ENCODE data around the gene SARS1.
"Not testable (repeated sequence)": the region's sequence is repeated elsewhere in the genome, so short reads cannot be mapped to it uniquely, and the experiment has no call there.

The SARS1 gene

DNA sequence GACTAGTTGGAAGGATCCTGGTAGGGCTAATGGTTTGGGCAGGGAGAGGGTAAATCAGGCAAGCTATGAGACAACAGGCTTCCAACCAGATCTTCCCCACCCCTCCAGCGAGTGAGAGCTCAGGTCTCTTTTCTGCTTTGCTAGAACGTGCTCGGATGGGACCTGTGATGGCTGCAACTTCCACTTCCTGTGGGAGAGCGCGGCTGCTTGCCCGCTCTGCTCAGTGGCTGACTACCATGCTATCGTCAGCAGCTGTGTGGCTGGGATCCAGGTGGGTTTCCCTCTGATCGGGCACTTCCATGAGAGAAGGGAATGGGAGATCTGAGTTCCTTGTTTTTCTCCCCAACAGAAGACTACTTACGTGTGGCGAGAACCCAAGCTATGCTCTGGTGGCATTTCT lies 14.0 kb upstream of the SARS1 start:
- DNase-seq (no peak), ATAC-seq (replicated peaks) (peak; percentile 26 to 38)
- H3K4me1 Mint-ChIP-seq: peaks cover 11 to 21% of the 10 kb centered on the region in 2 donors
- peak overlapping the region in 1 of 2 donors; percentile 30 for H3K4me3 Mint-ChIP-seq
- peaks cover 6 to 16% of the 10 kb centered on the region in 2 donors for H3K27me3 Mint-ChIP-seq
- H3K9me3 Mint-ChIP-seq: no peaks in the 10 kb centered on the region
- no peaks in the 10 kb centered on the region for H3K36me3 Mint-ChIP-seq
- no peak overlapping the region for H3K27ac Mint-ChIP-seq

- H3K9me3 Mint-ChIP-seq: no peaks in the 10 kb centered on the region
- H3K27me3 Mint-ChIP-seq: peaks cover 6 to 16% of the 10 kb centered on the region in 2 donors
- H3K4me3 Mint-ChIP-seq: no peak overlapping the region
- H3K27ac Mint-ChIP-seq: no peak overlapping the region
- peaks cover 11 to 21% of the 10 kb centered on the region in 2 donors for H3K4me1 Mint-ChIP-seq
- H3K36me3 Mint-ChIP-seq: no peaks in the 10 kb centered on the region
- ATAC-seq (replicated peaks) (peak; percentile 85 to 90), DNase-seq (peak; percentile 39)
Measured at GRCh38 chr1:109201123-109201703, 12.5 kb upstream of the SARS1 start.

- H3K27me3 Mint-ChIP-seq: peaks cover 6 to 11% of the 10 kb centered on the region in 2 donors
- no peaks in the 10 kb centered on the region for H3K9me3 Mint-ChIP-seq
- DNase-seq: no peak
- H3K4me1 Mint-ChIP-seq: peaks cover 16% of the 10 kb centered on the region in 2 donors
- peak; percentile 44 to 51 for ATAC-seq (replicated peaks)
- H3K36me3 Mint-ChIP-seq: no peaks in the 10 kb centered on the region
- no peak overlapping the region for H3K4me3 Mint-ChIP-seq
- H3K27ac Mint-ChIP-seq: no peak overlapping the region
Measured at GRCh38 chr1:109204484-109204883, 9.2 kb upstream of the SARS1 start.

DNA sequence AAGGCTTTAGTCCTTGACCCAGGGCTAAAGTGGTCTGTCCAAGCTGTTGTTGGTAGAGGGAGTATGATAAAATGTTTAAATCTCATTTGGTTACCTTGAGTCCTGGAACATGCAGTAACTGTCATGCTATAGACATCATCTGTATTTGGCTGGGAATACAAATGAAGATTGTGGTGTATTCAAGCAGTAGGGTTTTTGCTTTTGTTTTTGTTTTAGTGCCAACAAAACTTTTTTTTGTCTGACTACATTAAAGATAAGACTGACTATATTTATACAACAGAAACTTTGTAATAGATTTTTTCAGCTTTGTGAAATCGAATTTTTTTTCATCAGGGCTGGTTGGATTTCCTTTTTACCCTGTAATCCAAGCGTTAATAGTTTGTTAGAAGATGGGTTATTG lies 7.4 kb upstream of the SARS1 start:
- no peak overlapping the region for H3K4me3 Mint-ChIP-seq
- no peaks in the 10 kb centered on the region for H3K36me3 Mint-ChIP-seq
- H3K27me3 Mint-ChIP-seq: no peaks in the 10 kb centered on the region
- H3K4me1 Mint-ChIP-seq: peaks cover 6 to 9% of the 10 kb centered on the region in 2 donors
- H3K9me3 Mint-ChIP-seq: no peaks in the 10 kb centered on the region
- no peak for DNase-seq
- ATAC-seq (replicated peaks): no peak
- H3K27ac Mint-ChIP-seq: no peak overlapping the region

- no peaks in the 10 kb centered on the region for H3K27me3 Mint-ChIP-seq
- no peaks in the 10 kb centered on the region for H3K9me3 Mint-ChIP-seq
- peaks cover 6 to 9% of the 10 kb centered on the region in 2 donors for H3K4me1 Mint-ChIP-seq
- ATAC-seq (replicated peaks) (no peak), DNase-seq (no peak)
- H3K36me3 Mint-ChIP-seq: no peaks in the 10 kb centered on the region
- H3K27ac Mint-ChIP-seq: no peak overlapping the region
- no peak overlapping the region for H3K4me3 Mint-ChIP-seq
Measured at GRCh38 chr1:109207467-109208103, 6.1 kb upstream of the SARS1 start.

GRCh38 chr1:109208394-109208793 lies 5.3 kb upstream of the SARS1 start:
- no peak for ATAC-seq (replicated peaks)
- Mint-ChIP-seq H3K27me3 (no peaks in the 10 kb centered on the region), H3K36me3 (no peaks in the 10 kb centered on the region), H3K4me1 (peaks cover 6 to 9% of the 10 kb centered on the region in 2 donors), H3K4me3 (no peak overlapping the region), H3K27ac (no peak overlapping the region), H3K9me3 (no peaks in the 10 kb centered on the region)
- DNase-seq: no peak

DNA sequence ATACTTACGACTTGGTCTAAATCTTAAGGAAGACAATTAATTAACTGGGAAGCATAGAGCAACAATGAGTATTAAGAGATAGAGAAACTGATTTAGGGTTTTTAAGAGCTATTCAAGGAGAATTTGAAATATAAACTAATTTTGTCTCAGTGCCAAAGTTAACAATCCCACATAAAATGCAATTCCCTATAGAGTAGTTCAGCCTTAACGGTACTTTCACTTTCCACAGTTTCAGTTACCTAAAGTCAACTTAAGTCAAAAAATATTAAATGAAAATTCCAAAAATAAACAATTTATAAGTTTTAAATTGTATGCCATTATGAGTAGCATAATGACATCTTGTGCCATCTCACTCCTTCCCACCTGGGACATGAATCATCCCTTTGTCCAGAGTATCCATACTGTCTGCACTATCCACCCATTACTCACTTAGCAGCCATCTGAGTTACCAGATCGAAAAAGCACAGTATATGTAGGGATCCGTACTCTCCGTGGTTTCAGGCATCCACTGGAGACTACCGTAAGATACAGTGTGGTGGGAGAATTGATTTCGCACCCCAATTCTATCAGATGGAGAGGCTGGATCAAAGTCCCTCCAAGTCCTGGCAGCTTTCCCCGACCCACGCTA lies 4.8 kb upstream of the SARS1 start:
- Mint-ChIP-seq H3K27me3 (no peaks in the 10 kb centered on the region), H3K27ac (no peak overlapping the region), H3K9me3 (no peaks in the 10 kb centered on the region), H3K36me3 (no peaks in the 10 kb centered on the region), H3K4me1 (peaks cover 6 to 9% of the 10 kb centered on the region in 2 donors), H3K4me3 (no peak overlapping the region)
- DNase-seq (no peak), ATAC-seq (replicated peaks) (no peak)

- ATAC-seq (replicated peaks): no peak
- Mint-ChIP-seq H3K36me3 (peaks cover 0 to 9% of the 10 kb centered on the region in 2 donors), H3K4me1 (peaks cover 11 to 16% of the 10 kb centered on the region in 2 donors), H3K27ac (no peak overlapping the region), H3K27me3 (no peaks in the 10 kb centered on the region), H3K4me3 (no peak overlapping the region), H3K9me3 (no peaks in the 10 kb centered on the region)
- DNase-seq: no peak
Measured at GRCh38 chr1:109210058-109210457, 3.7 kb upstream of the SARS1 start.

- DNase-seq (peak; percentile 81), ATAC-seq (replicated peaks) (no peak)
- H3K27me3 Mint-ChIP-seq: no peaks in the 10 kb centered on the region
- peak overlapping the region; percentile 93 to 99 for H3K4me3 Mint-ChIP-seq
- no peaks in the 10 kb centered on the region for H3K9me3 Mint-ChIP-seq
- peaks cover 12 to 22% of the 10 kb centered on the region in 2 donors for H3K36me3 Mint-ChIP-seq
- peaks cover 27 to 32% of the 10 kb centered on the region in 2 donors for H3K4me1 Mint-ChIP-seq
- peak overlapping the region; percentile 96 for H3K27ac Mint-ChIP-seq
Measured at GRCh38 chr1:109213345-109213823, 334 bp upstream of the SARS1 start.

GRCh38 chr1:109214695-109215623 lies 1.2 kb downstream of the SARS1 start:
- H3K4me1 Mint-ChIP-seq: peaks cover 24 to 35% of the 10 kb centered on the region in 2 donors
- H3K36me3 Mint-ChIP-seq: peaks cover 23 to 31% of the 10 kb centered on the region in 2 donors
- no peak for ATAC-seq (replicated peaks)

DNA sequence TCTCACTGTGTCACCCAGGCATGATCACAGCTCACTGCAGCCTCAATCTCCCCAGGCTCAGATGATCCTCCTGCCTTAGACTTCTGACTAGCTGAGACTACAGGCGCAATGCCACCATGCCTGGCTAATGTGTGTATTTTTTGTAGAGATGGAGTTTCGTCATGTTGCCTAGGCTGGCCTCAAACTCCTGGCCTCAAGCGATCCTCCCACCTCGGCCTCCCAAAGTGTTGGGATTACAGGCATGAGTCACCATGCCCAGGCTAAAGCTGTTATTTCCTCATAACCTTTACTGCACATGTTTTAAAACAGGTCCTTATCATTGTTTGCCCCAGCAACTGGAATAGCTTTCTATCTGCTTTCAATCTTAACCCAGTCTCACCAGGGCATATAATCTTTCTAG lies 2.9 kb downstream of the SARS1 start:
- H3K27ac Mint-ChIP-seq: peak overlapping the region; percentile 37
- H3K4me1 Mint-ChIP-seq: peaks cover 24 to 40% of the 10 kb centered on the region in 2 donors
- no peak overlapping the region for H3K4me3 Mint-ChIP-seq
- no peaks in the 10 kb centered on the region for H3K27me3 Mint-ChIP-seq
- no peak for ATAC-seq (replicated peaks)
- H3K9me3 Mint-ChIP-seq: no peaks in the 10 kb centered on the region
- DNase-seq: no peak
- peaks cover 26 to 31% of the 10 kb centered on the region in 2 donors for H3K36me3 Mint-ChIP-seq

More at GRCh38 chr1:109214695-109215623, 1.2 kb downstream of the SARS1 start:
- H3K27me3 Mint-ChIP-seq: no peaks in the 10 kb centered on the region
- peak overlapping the region; percentile 96 for H3K27ac Mint-ChIP-seq
- peak overlapping the region; percentile 93 to 99 for H3K4me3 Mint-ChIP-seq
- no peak for DNase-seq
- H3K9me3 Mint-ChIP-seq: no peaks in the 10 kb centered on the region

GRCh38 chr1:109218516-109218915 lies 4.8 kb downstream of the SARS1 start:
- Mint-ChIP-seq H3K36me3 (peaks cover 26 to 35% of the 10 kb centered on the region in 2 donors), H3K27me3 (no peaks in the 10 kb centered on the region), H3K4me1 (peaks cover 26 to 40% of the 10 kb centered on the region in 2 donors), H3K4me3 (no peak overlapping the region), H3K9me3 (no peaks in the 10 kb centered on the region), H3K27ac (no peak overlapping the region)
- ATAC-seq (replicated peaks) (no peak), DNase-seq (no peak)

DNA sequence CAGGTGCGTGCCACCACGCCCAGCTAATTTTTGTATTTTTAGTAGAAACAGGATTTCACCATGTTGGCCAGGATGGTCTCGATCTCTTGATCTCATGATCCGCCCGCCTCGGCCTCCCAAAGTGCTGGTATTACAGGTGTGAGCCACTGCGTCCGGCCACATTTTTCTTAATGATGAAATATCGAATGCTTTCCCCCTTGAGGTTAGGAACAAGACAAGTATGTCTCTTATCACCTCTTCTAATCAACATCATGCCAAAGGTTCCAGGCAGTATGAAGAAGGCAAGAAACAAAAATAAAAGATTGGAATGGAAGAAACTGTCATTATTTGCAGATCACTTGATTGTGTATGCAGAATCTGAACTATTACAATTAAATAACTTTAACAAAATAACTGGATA lies 7.5 kb downstream of the SARS1 start:
- not testable (repeated sequence) for H3K27ac Mint-ChIP-seq; H3K4me3 Mint-ChIP-seq; ATAC-seq (replicated peaks); DNase-seq; H3K27me3 Mint-ChIP-seq; H3K9me3 Mint-ChIP-seq
- H3K36me3 Mint-ChIP-seq: peaks cover 31 to 37% of the 10 kb centered on the region in 2 donors
- H3K4me1 Mint-ChIP-seq: peaks cover 14 to 23% of the 10 kb centered on the region in 2 donors

GRCh38 chr1:109225308-109225707 lies 11.6 kb downstream of the SARS1 start:
- Mint-ChIP-seq H3K9me3 (no peaks in the 10 kb centered on the region), H3K4me3 (no peak overlapping the region), H3K36me3 (peaks cover 26 to 34% of the 10 kb centered on the region in 2 donors), H3K4me1 (peaks cover 3 to 5% of the 10 kb centered on the region in 2 donors), H3K27me3 (no peaks in the 10 kb centered on the region), H3K27ac (no peak overlapping the region)
- no peak for ATAC-seq (replicated peaks)
- DNase-seq: no peak

All from stimulated activated naive B cell treated with anti-CD40 and anti-IgM and Interleukin-4, amounts not matched to agents 10 μg/mL and 1 μg/mL and 100 μg/mL, for 72 hours (primary cell).